BJ (cell line): ENCODE data around the gene PRRC2A. TPM values are rescaled to one million over a fixed set of nuclear protein-coding genes. Genes with fewer than 3 reads are reported as not detected.

ENCODE experiments used
- CTCF ChIA-PET: fragments of 350-600 bp; formaldehyde crosslinking; extraction: SDS; loops from one replicate; lab custom pipeline; 2021; ENCODE audit warnings: antibody characterized with exemption, inconsistent platforms; lab: Yijun Ruan, JAX
- POLR2A ChIA-PET: fragments of 300-600 bp; sonication (Branson Sonifier 250); formaldehyde crosslinking; extraction: SDS; loops from one replicate; lab custom pipeline; 2021; ENCODE audit warnings: antibody characterized with exemption; lab: Charles Lee
- DNase-seq: peaks from one replicate; pipeline ENCODE4 v3.0.0-alpha.2; 2011; ENCODE audit warnings: low read depth
- H3K27me3 ChIP-seq: 2 replicates; pipeline ENCODE4 v1.6.0; 2011; ENCODE audit warnings: low read length; ENCODE audit not compliant: control insufficient read depth, insufficient read depth
- H3K36me3 ChIP-seq: 2 replicates; pipeline ENCODE4 v1.5.1; 2011; ENCODE audit warnings: low read length; ENCODE audit not compliant: control insufficient read depth, insufficient read depth
- H3K4me3 ChIP-seq: 2 replicates; pipeline ENCODE4 v1.5.1; 2011; ENCODE audit warnings: low read depth, mild to moderate bottlenecking, control low read depth, low read length
- polyA plus RNA-seq: library from polyadenylated mRNA; depleted of rRNA; stranded (reverse); fragments of >200 nt; gene quantifications from 2 replicates; pipeline ENCODE4 v1.2.3, GENCODE V29; 2011
- TF ChIP-seq, protein P1 (sequence below): IDR thresholded peaks from 2 replicates; pipeline ENCODE4 v1.5.1; 2011; ENCODE audit warnings: low read depth, mild to moderate bottlenecking, control low read depth, inconsistent platforms, low read length, moderate library complexity; ENCODE audit not compliant: insufficient read depth

PRRC2A gene
- polyA plus RNA-seq, 1 experiment = 47.3 TPM

DNA sequence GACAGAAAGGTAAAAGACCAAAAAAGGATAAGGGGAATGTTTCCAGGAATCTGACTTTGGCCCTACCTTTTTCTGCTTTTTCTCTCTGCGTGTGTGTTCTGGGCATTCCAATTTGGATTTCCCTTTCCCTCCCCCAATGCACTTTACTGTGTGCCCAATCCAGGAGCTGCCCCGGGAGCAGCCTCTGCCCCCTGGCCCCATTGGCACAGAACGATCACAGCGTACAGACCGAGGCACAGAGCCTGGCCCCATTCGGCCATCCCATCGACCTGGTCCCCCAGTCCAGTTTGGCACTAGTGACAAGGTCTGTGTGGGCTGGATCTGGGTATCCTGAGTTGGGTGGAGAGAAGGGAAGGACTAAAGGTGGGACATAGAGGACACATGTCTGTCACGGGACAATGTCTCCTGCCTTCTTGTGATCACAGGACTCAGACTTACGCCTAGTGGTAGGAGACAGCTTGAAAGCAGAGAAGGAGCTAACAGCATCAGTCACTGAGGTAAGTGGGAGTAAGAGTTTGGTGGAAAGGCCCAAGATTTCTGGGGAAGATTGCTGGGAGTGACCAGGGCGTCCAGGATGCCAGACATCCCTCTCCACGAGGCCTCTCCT is 14.6 kb downstream of the PRRC2A start:
- TF ChIP-seq, protein P1, sequence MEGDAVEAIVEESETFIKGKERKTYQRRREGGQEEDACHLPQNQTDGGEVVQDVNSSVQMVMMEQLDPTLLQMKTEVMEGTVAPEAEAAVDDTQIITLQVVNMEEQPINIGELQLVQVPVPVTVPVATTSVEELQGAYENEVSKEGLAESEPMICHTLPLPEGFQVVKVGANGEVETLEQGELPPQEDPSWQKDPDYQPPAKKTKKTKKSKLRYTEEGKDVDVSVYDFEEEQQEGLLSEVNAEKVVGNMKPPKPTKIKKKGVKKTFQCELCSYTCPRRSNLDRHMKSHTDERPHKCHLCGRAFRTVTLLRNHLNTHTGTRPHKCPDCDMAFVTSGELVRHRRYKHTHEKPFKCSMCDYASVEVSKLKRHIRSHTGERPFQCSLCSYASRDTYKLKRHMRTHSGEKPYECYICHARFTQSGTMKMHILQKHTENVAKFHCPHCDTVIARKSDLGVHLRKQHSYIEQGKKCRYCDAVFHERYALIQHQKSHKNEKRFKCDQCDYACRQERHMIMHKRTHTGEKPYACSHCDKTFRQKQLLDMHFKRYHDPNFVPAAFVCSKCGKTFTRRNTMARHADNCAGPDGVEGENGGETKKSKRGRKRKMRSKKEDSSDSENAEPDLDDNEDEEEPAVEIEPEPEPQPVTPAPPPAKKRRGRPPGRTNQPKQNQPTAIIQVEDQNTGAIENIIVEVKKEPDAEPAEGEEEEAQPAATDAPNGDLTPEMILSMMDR = no peak
- peaks cover 62% of the 10 kb centered on the region for H3K36me3 ChIP-seq
- H3K4me3 ChIP-seq = no peak overlapping the region
- DNase-seq = no peak
- no peaks in the 10 kb centered on the region for H3K27me3 ChIP-seq
- ChIA-PET CTCF (interaction anchor here (1.5 kb wide), 1 partner anchor 8 kb away, joined by 3 read pairs; no protein-coding TSS in a partner anchor), POLR2A (no interaction called here)

GRCh38 chr6:31636698-31637596 is 16.4 kb downstream of the PRRC2A start:
- H3K4me3 ChIP-seq = no peak overlapping the region
- H3K27me3 ChIP-seq = no peaks in the 10 kb centered on the region
- H3K36me3 ChIP-seq = peaks cover 57% of the 10 kb centered on the region
- POLR2A ChIA-PET = interaction anchor here (1.0 kb wide), 2 partner anchors 15 to 24 kb away, joined by 3 read pairs; partner anchors contain the start of gene C6orf47
- CTCF ChIA-PET = interaction anchor here (0.8 to 1.0 kb wide), 2 partner anchors 10 to 11 kb away, joined by 3 to 4 read pairs; no protein-coding TSS in a partner anchor
- TF ChIP-seq, protein P1 = no peak
- DNase-seq = no peak

DNA sequence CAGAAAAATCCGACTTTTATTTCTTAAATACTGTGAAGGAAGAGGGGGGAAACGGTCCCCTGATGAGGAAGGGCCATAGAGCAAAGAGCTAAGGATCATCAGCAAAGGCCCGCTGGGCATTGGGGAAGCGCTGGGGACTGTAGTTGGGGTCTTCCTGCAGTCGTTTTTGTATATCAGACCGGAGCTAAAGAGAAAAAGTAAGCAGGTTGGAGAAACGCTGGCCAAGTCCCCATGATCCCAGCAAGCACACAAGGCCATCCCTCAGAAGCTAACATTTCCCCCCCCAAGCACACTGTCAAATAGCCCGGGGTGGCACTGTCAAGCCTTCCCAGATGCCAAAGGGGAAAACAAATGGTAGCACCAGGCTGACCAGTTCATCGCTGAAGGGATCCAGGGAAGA is 18.5 kb downstream of the PRRC2A start:
- Histone ChIP-seq H3K27me3 (no peaks in the 10 kb centered on the region), H3K36me3 (peaks cover 51% of the 10 kb centered on the region), H3K4me3 (no peak overlapping the region)
- CTCF ChIA-PET = interaction anchor here (0.9 to 3.6 kb wide), 2 partner anchors 13 to 92 kb away, joined by 3 to 15 read pairs; partner anchors contain the start of genes BAG6 and NFKBIL1
- POLR2A ChIA-PET = no interaction called here
- TF ChIP-seq, protein P1 = no peak
- no peak for DNase-seq

GRCh38 chr6:31639449-31639861 is 18.9 kb downstream of the PRRC2A start:
- peaks cover 52% of the 10 kb centered on the region for H3K36me3 ChIP-seq
- POLR2A ChIA-PET = no interaction called here
- no peaks in the 10 kb centered on the region for H3K27me3 ChIP-seq
- CTCF ChIA-PET = interaction anchor here (0.9 to 3.6 kb wide), 3 partner anchors 10 to 92 kb away, joined by 3 to 15 read pairs (median 3); partner anchors contain the start of genes BAG6 and NFKBIL1
- DNase-seq = no peak
- H3K4me3 ChIP-seq = no peak overlapping the region
- TF ChIP-seq, protein P1 = no peak

- no peak for DNase-seq
- H3K27me3 ChIP-seq = no peaks in the 10 kb centered on the region
- TF ChIP-seq, protein P1 = no peak
- H3K36me3 ChIP-seq = peaks cover 52% of the 10 kb centered on the region
- H3K4me3 ChIP-seq = no peak overlapping the region
- CTCF ChIA-PET = interaction anchor here (3.6 kb wide), 1 partner anchor 11 kb away, joined by 15 read pairs; the partner anchor contains the start of gene BAG6
- POLR2A ChIA-PET = interaction anchor here (0.5 kb wide), 1 partner anchor 62 kb away, joined by 4 read pairs; no protein-coding TSS in a partner anchor
Observed at GRCh38 chr6:31640612-31641011, 20.1 kb downstream of the PRRC2A start.
